B cell (primary cell): ENCODE results near the gene MGAT5. TPM values are rescaled to one million over a fixed set of nuclear protein-coding genes. Genes with fewer than 3 reads are reported as not detected.

Source experiments
- ATAC-seq: fragments of 200-7000 bp; cut with Tn5 transposase; one replicate; pipeline ENCODE4 v1.10.0; 2021; ENCODE audit warnings: low read depth, mild to moderate bottlenecking, moderate number of reproducible peaks, moderate library complexity
- CTCF ChIA-PET: fragments of 350-600 bp; sonication (Branson Sonifier 250); formaldehyde crosslinking; loops from one replicate; lab custom pipeline; 2021; ENCODE audit warnings: antibody characterized with exemption, inconsistent platforms; lab: Charles Lee
- POLR2A ChIA-PET: fragments of 350-600 bp; sonication (Branson Sonifier 250); formaldehyde crosslinking; loops from one replicate; lab custom pipeline; 2021; ENCODE audit warnings: antibody characterized with exemption; lab: Charles Lee
- DNase-seq: peaks from one replicate; pipeline ENCODE4 v3.0.0; 2013
- H2AFZ ChIP-seq: 2 replicates; pipeline ENCODE4 v1.6.1; 2012; ENCODE audit warnings: mild to moderate bottlenecking, low read depth, low read length; ENCODE audit not compliant: insufficient read depth, poor library complexity, severe bottlenecking
- H3K27ac ChIP-seq, 2 donors: 1 replicate in 1 of 2; 2 replicates in 1 of 2; pipeline ENCODE4 v1.5.1; 2012 to 2013; ENCODE audit warnings: low read length in 2 of 2, mild to moderate bottlenecking in 2 of 2, moderate library complexity in 1 of 2
- H3K27me3 ChIP-seq, 4 experiments: fragments of 200-600 bp in 1 of 4; sonication (generic) in 1 of 4; replicated peaks in 1 of 4; 1 replicate in 2 of 4; 2 replicates in 2 of 4; pipeline versions ENCODE4 v1.6.1 to v1.7.0; 2013 to 2016; ENCODE audit warnings: low read length in 3 of 4, mild to moderate bottlenecking in 2 of 4, mixed read lengths in 1 of 4, moderate library complexity in 1 of 4; ENCODE audit not compliant: insufficient read depth in 4 of 4, control insufficient read depth in 3 of 4; ENCODE audit errors: control extremely low read depth in 1 of 4
- H3K36me3 ChIP-seq, 2 experiments: replicated peaks in 1 of 2; 1 replicate in 1 of 2; 2 replicates in 1 of 2; pipeline versions ENCODE4 v1.6.1 to v1.7.1; 2013; ENCODE audit warnings: low read length in 1 of 2; ENCODE audit not compliant: insufficient read depth in 2 of 2, control insufficient read depth in 1 of 2; ENCODE audit errors: control extremely low read depth in 1 of 2, extremely low read depth in 1 of 2
- H3K4me1 ChIP-seq, 2 donors: fragments of 200-600 bp in 1 of 2; sonication (generic) in 1 of 2; 1 replicate in 1 of 2; 2 replicates in 1 of 2; pipeline versions ENCODE4 v1.5.1 to v1.6.1; 2013 to 2017; ENCODE audit warnings: low read length in 2 of 2; ENCODE audit not compliant: control insufficient read depth in 2 of 2, insufficient read depth in 2 of 2
- H3K4me2 ChIP-seq: replicated peaks from 2 replicates; pipeline ENCODE3; 2012; ENCODE audit warnings: mild to moderate bottlenecking, low read depth, low read length; ENCODE audit not compliant: poor library complexity, severe bottlenecking
- H3K4me3 ChIP-seq, 5 experiments: fragments of 200-600 bp in 1 of 5; sonication (generic) in 1 of 5; 1 replicate in 3 of 5; 2 replicates in 2 of 5; pipeline versions ENCODE4 v1.5.1 to v1.7.0; 2011 to 2016; ENCODE audit warnings: low read length in 4 of 5, mild to moderate bottlenecking in 4 of 5, low read depth in 2 of 5, control low read depth in 1 of 5, moderate library complexity in 1 of 5; ENCODE audit not compliant: insufficient read depth in 1 of 5; ENCODE audit errors: control extremely low read depth in 1 of 5, extremely low read depth in 1 of 5
- H3K79me2 ChIP-seq: fragments of 200-600 bp; sonication (generic); one replicate; pipeline ENCODE4 v1.6.0; 2016; ENCODE audit warnings: low read length; ENCODE audit not compliant: control insufficient read depth, insufficient read depth
- H3K9ac ChIP-seq: fragments of 200-600 bp; sonication (generic); 2 replicates; pipeline ENCODE4 v1.6.1; 2017; ENCODE audit warnings: mild to moderate bottlenecking, low read length, moderate library complexity
- H3K9me3 ChIP-seq, 3 donors: one replicate each; pipeline versions ENCODE4 v1.6.1 to v1.7.1; 2013; ENCODE audit warnings: low read length in 2 of 3; ENCODE audit not compliant: control insufficient read depth in 2 of 3, insufficient read depth in 1 of 3; ENCODE audit errors: control extremely low read depth in 1 of 3
- H4K20me1 ChIP-seq: 2 replicates; pipeline ENCODE4 v1.6.0; 2012; ENCODE audit warnings: mild to moderate bottlenecking, low read length; ENCODE audit not compliant: insufficient read depth, control insufficient read depth, poor library complexity, severe bottlenecking
- H3K27ac Mint-ChIP-seq: one replicate; pipeline ENCODE4 v1.8.0; 2021; ENCODE audit warnings: mixed read lengths
- H3K27me3 Mint-ChIP-seq: one replicate; pipeline ENCODE4 v1.8.0; 2021; ENCODE audit warnings: mixed read lengths
- H3K4me1 Mint-ChIP-seq: one replicate; pipeline ENCODE4 v1.8.0; 2021; ENCODE audit warnings: mixed read lengths
- H3K4me3 Mint-ChIP-seq: one replicate; pipeline ENCODE4 v1.8.0; 2021; ENCODE audit warnings: mixed read lengths
- H3K9me3 Mint-ChIP-seq: one replicate; pipeline ENCODE4 v1.8.0; 2022; ENCODE audit warnings: mixed read lengths; ENCODE audit not compliant: insufficient read depth
- EZH2 ChIP-seq: IDR thresholded peaks from 2 replicates; pipeline ENCODE4 v1.6.1; 2012; ENCODE audit warnings: borderline replicate concordance, low read depth, mild to moderate bottlenecking, moderate library complexity, low read length; ENCODE audit not compliant: insufficient read depth, poor library complexity, severe bottlenecking
- WGBS: methylation state at CpG from one replicate; pipeline ENCODE4 v1.1.5; 2013; ENCODE audit warnings: missing lambda C conversion rate; ENCODE audit not compliant: insufficient coverage; 5-methylcytosine and 5-hydroxymethylcytosine counted together
- intact Hi-C: fragments of 100-400 bp; cut with micrococcal nuclease; formaldehyde crosslinking; loops from one replicate; pipeline ENCODE4 v1.10.0; 2022
- polyA plus RNA-seq: library from polyadenylated mRNA; depleted of rRNA; stranded (reverse); fragments of >200 nt; gene quantifications from 2 replicates; pipeline ENCODE4 v1.2.3, GENCODE V29; 2012
- total RNA-seq, 2 donors: library from RNA; stranded (reverse); fragments of 120-200 nt in 1 of 2; gene quantifications; 1 replicate in 1 of 2; 2 replicates in 1 of 2; pipeline versions ENCODE4 v1.2.3 to v1.2.4, GENCODE V29; 2013 to 2022
- TF ChIP-seq, protein P1 (sequence below): fragments of 200-600 bp; IDR thresholded peaks from one replicate; pipeline ENCODE4 v1.8.0; 2022; ENCODE audit warnings: antibody characterized with exemption, mild to moderate bottlenecking

Gene MGAT5
- total and polyA plus RNA-seq, 2 donors (not counting 1 experiment from before 2014, with no cell fraction given), result 27.2 to 184 TPM

GRCh38 chr2:134491771-134492441 is 238.0 kb downstream of the MGAT5 start:
- Histone ChIP-seq H3K4me3 (no peak overlapping the region), H3K4me1 (no peaks in the 10 kb centered on the region), H3K27ac (no peak overlapping the region), H3K9me3 (no peaks in the 10 kb centered on the region), H3K4me2 (no peak overlapping the region), H3K27me3 (no peaks in the 10 kb centered on the region), H3K79me2 (no peaks in the 10 kb centered on the region), H4K20me1 (no peaks in the 10 kb centered on the region), H3K9ac (no peak overlapping the region), H2AFZ (no peak overlapping the region), H3K36me3 (no peaks in the 10 kb centered on the region)
- DNase-seq (no peak), ATAC-seq (no peak)
- Mint-ChIP-seq H3K4me1 (no peaks in the 10 kb centered on the region), H3K27me3 (no peaks in the 10 kb centered on the region), H3K9me3 (no peaks in the 10 kb centered on the region), H3K4me3 (no peak overlapping the region), H3K27ac (no peak overlapping the region)
- 77% methylated on average over 5 of the region's 9 CpGs for WGBS
- intact Hi-C loops, result no loop called here
- POLR2A ChIA-PET, result no interaction called here
- CTCF ChIA-PET, result no interaction called here
- TF ChIP-seq, protein P1, sequence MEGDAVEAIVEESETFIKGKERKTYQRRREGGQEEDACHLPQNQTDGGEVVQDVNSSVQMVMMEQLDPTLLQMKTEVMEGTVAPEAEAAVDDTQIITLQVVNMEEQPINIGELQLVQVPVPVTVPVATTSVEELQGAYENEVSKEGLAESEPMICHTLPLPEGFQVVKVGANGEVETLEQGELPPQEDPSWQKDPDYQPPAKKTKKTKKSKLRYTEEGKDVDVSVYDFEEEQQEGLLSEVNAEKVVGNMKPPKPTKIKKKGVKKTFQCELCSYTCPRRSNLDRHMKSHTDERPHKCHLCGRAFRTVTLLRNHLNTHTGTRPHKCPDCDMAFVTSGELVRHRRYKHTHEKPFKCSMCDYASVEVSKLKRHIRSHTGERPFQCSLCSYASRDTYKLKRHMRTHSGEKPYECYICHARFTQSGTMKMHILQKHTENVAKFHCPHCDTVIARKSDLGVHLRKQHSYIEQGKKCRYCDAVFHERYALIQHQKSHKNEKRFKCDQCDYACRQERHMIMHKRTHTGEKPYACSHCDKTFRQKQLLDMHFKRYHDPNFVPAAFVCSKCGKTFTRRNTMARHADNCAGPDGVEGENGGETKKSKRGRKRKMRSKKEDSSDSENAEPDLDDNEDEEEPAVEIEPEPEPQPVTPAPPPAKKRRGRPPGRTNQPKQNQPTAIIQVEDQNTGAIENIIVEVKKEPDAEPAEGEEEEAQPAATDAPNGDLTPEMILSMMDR, result no peak
- no peak for TF ChIP-seq EZH2

DNA sequence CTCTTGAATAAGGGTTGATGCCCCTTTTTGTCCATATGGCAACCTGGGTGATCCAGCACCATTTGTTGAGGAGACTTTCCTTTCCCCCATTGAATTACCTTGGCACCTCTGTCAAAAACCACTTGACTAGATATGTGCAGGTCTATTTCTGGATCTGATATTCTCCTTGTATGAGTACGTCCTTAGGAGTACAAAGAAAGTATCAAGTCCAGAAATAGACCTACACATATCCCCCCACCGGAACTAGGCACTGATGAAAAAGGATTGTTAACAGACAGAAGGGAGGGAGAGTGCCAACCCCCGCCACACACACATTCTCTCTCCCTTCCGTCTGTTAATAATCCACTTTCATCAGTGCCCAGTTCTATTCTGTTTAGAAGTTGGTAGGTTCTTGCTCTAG is 239.9 kb downstream of the MGAT5 start:
- CTCF ChIA-PET, result no interaction called here
- WGBS, result no CpG with 5 or more reads among the region's 4 CpGs

More for the DNA sequence above, 239.9 kb downstream of the MGAT5 start:
- H3K4me2 ChIP-seq, result no peak overlapping the region
- H3K79me2 ChIP-seq, result no peaks in the 10 kb centered on the region
- POLR2A ChIA-PET, result no interaction called here
- DNase-seq, result no peak
- H4K20me1 ChIP-seq, result no peaks in the 10 kb centered on the region
- H3K36me3 ChIP-seq, result no peaks in the 10 kb centered on the region
- no peaks in the 10 kb centered on the region for H3K27me3 ChIP-seq
- no peak for TF ChIP-seq EZH2
- TF ChIP-seq, protein P1, result no peak
- no peak overlapping the region for H2AFZ ChIP-seq
- no peaks in the 10 kb centered on the region for H3K4me1 Mint-ChIP-seq
- intact Hi-C loops, result no loop called here
- H3K4me1 ChIP-seq, result no peaks in the 10 kb centered on the region
- no peak overlapping the region for H3K4me3 ChIP-seq
- H3K9ac ChIP-seq, result no peak overlapping the region
- H3K27ac ChIP-seq, result no peak overlapping the region
- H3K9me3 ChIP-seq, result no peaks in the 10 kb centered on the region
- ATAC-seq, result no peak
- H3K27me3 Mint-ChIP-seq, result no peaks in the 10 kb centered on the region
- H3K9me3 Mint-ChIP-seq, result no peaks in the 10 kb centered on the region
- no peak overlapping the region for H3K27ac Mint-ChIP-seq
- H3K4me3 Mint-ChIP-seq, result no peak overlapping the region
